Breast epithelium (tissue), 3 donors: Measurements from ENCODE around the gene ROCK1.

Experiments used
- POLR2AphosphoS5 ChIP-seq, 3 donors: sonication (generic); formaldehyde crosslinking; IDR thresholded peaks; one replicate each; pipeline ENCODE4 v1.6.1; 2017; ENCODE audit warnings: antibody characterized with exemption in 3 of 3
- TF ChIP-seq, protein P1 (sequence below), 3 donors: fragments of 450-650 bp; IDR thresholded peaks; one replicate each; pipeline ENCODE4 v1.5.1; 2016 to 2017; ENCODE audit warnings: antibody characterized with exemption in 3 of 3, mild to moderate bottlenecking in 3 of 3, moderate library complexity in 3 of 3

GRCh38 chr18:20988726-20989125 lies 122.9 kb downstream of the ROCK1 start:
- TF ChIP-seq, protein P1, sequence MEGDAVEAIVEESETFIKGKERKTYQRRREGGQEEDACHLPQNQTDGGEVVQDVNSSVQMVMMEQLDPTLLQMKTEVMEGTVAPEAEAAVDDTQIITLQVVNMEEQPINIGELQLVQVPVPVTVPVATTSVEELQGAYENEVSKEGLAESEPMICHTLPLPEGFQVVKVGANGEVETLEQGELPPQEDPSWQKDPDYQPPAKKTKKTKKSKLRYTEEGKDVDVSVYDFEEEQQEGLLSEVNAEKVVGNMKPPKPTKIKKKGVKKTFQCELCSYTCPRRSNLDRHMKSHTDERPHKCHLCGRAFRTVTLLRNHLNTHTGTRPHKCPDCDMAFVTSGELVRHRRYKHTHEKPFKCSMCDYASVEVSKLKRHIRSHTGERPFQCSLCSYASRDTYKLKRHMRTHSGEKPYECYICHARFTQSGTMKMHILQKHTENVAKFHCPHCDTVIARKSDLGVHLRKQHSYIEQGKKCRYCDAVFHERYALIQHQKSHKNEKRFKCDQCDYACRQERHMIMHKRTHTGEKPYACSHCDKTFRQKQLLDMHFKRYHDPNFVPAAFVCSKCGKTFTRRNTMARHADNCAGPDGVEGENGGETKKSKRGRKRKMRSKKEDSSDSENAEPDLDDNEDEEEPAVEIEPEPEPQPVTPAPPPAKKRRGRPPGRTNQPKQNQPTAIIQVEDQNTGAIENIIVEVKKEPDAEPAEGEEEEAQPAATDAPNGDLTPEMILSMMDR (IDR thresholded peaks at IDR 0.05) = no peak
- no peak for TF ChIP-seq POLR2AphosphoS5 (IDR thresholded peaks at IDR 0.05)
